GM21723 (cell line): Measurements from ENCODE around the gene SCRN3.
"Not testable (repeated sequence)": the region's sequence is repeated elsewhere in the genome, so short reads cannot be mapped to it uniquely, and the experiment has no call there.

ENCODE experiments used
- ATAC-seq: cut with Tn5 transposase; IDR thresholded peaks from one replicate; pipeline ENCODE4 v1.9.1; 2021; ENCODE audit warnings: mild to moderate bottlenecking, moderate library complexity; ENCODE audit not compliant: unreplicated experiment

The SCRN3 gene

DNA sequence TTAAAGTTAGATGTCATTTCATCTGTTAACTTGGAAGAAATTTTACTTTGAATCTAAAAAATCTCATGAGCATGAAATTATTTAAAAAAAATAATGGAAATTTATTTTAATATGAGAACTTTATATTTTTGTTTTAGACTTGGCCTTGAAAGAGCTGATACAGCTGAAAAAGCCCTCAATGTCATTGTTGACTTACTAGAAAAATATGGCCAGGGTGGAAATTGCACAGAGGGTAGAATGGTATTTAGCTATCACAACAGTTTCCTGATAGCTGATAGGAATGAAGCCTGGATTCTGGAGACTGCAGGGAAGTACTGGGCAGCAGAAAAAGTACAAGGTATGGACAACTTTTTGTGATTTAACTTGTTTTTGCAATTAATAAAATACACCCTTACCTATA lies 5.3 kb downstream of the SCRN3 start:
- ATAC-seq = no peak

GRCh38 chr2:174403628-174404027 lies 8.1 kb downstream of the SCRN3 start:
- ATAC-seq = no peak

GRCh38 chr2:174410039-174410438 lies 14.5 kb downstream of the SCRN3 start:
- ATAC-seq = not testable (repeated sequence)

DNA sequence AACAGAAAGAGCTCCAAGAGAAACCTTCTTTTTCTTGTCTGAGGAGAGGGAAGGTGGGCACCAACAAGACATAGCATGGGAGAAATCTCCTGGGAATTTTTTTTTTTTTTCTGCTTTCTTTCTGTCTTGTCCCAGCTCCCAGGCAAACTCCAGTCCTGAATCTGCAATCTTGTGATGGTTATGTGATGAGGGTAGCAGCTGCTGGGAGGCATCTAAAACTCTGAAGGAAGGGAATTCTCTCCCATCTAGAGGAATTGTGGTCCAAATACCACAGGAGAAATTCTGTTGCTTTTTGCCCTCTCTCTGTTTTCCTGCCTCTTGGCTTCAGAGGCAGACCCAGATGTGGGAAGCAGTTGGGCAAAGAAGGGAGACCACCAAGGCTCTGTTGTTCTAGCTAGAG lies 16.7 kb downstream of the SCRN3 start:
- no peak for ATAC-seq

- ATAC-seq = no peak
These were observed 32.7 kb downstream of the SCRN3 start for GRCh38 chr2:174428214-174428613.

DNA sequence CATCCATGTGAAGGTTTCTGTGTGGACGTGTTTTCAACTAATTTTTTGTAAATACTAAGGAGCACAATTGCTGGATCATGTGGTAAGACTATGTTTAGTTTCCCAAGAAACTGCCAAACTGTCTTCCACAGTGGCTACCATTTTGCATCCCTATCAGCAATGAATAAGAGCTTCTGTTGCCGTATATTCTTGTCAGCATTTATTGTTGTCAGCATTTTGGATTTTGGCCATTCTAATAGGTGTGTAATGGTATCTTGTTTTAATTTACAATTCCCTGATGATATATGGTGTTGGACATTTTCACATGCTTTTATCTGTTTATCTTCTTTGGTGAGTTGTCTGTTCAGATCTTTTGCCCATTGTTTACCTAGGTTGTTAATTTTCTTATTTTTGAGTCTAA lies 34.5 kb downstream of the SCRN3 start:
- no peak for ATAC-seq

DNA sequence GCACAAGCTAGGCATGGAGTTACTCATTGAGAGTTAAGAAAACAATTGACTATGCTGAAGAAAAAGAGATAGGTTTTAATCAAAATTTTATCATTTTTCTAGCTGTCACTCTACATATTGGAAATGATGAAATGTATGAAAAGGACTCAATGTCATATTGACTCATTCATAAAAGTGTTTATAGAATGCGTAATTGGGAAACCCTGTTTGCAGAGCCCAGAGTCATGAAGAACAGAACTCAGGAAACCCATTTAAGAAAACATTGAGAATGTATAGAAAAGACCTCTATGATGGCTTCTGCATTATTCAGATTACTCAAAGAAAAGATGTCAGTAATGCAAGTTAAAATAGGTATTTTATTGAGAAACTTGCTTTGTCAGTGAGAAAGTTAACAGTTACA lies 36.4 kb downstream of the SCRN3 start:
- no peak for ATAC-seq

- no peak for ATAC-seq
These were observed 40.8 kb downstream of the SCRN3 start for GRCh38 chr2:174436351-174436750.

DNA sequence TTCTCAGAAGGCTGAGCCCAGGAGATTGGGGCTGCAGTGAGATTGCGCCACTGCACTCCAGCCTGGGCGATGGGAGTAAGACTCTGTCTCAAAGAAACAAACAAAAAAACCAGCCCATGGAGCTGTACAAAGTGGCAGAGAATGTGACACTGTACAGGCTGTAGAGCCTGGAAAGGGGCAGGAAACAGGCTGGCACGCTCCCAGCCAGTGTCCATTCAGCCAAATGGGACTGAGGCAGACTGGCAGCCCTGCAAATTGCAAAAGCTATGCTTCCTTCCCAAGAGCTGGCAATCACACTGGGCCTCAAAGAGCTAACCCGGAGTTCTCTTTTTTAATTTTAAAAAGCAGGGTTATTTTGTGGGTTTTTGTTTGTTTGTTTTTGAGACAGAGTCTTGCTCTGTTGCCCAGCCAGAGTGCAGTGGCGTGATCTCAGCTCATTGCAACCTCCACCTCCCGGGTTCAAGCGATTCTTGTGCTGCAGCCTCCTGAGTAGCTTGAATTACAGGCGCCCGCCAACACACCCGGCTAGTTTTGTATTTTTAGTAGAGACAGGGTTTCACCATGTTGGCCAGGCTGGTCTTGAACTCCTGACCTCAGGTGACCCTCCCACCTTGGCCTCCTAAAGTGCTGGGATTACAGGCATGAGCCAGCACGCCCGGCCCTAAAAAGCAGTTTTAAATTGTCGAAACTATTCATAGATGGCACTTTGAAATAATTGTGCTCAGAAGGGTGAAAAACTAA lies 42.8 kb downstream of the SCRN3 start:
- ATAC-seq = no peak

DNA sequence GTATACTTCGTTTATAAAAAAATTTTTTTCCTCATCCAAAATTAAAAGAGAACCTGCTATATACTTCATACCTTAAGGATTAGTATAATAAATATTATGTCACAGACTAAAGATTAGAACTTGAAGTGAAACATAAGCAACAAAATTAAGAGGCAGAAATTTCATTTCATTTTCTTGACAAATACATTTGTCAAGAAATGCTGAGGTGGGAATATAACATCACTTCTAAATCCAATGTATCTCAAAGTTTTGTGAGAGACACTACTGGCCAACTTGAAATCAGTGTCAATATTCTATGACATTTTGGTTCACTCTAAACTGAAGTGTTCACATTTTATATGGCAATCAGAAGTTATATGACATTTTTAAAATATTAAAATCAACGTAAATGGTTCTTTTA lies 43.8 kb downstream of the SCRN3 start:
- ATAC-seq = no peak

DNA sequence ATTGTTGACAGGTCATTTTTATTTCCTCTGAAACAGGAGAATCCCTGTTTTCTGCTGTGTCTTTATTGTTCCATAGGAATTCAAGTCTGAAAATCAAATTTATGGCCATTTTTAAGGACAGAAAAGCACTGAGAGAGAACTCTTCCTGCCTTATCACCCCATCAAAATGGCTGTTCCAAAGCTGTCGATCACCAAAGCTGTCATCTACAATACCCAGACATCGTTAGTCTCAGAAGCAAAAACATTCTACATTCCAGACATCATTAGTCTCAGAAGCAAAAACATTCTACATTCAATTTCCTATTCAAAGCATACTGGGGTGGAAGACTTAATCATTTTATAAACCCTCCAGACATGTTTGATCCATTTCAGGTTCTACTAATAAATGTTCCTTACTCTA lies 44.4 kb downstream of the SCRN3 start:
- no peak for ATAC-seq

GRCh38 chr2:174442546-174443510 lies 47.3 kb downstream of the SCRN3 start:
- no peak for ATAC-seq

DNA sequence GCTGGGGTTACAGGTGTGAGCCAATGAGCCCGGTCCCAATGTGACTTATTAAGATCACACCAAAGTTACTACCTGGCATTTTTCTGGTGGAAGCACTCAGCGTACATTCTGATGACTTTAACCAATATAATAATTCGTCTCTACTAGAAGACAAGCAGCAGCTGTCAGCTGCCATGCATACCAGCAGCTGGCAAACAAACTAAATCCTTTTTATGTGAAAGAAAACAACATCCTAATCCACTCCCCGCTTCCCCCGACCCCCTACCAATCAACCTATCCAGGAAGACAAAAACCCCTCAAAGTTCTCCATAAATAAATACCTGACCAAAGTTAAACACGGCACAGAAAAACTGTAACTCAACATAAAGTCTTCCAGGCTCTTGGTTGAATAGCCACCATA lies 49.2 kb downstream of the SCRN3 start:
- no peak for ATAC-seq

- ATAC-seq = no peak
These were observed 49.7 kb downstream of the SCRN3 start for GRCh38 chr2:174445248-174445647.

GRCh38 chr2:174446531-174446930 lies 51.0 kb downstream of the SCRN3 start:
- ATAC-seq = no peak

- ATAC-seq = no peak
These were observed 53.5 kb downstream of the SCRN3 start for GRCh38 chr2:174449033-174449432.

DNA sequence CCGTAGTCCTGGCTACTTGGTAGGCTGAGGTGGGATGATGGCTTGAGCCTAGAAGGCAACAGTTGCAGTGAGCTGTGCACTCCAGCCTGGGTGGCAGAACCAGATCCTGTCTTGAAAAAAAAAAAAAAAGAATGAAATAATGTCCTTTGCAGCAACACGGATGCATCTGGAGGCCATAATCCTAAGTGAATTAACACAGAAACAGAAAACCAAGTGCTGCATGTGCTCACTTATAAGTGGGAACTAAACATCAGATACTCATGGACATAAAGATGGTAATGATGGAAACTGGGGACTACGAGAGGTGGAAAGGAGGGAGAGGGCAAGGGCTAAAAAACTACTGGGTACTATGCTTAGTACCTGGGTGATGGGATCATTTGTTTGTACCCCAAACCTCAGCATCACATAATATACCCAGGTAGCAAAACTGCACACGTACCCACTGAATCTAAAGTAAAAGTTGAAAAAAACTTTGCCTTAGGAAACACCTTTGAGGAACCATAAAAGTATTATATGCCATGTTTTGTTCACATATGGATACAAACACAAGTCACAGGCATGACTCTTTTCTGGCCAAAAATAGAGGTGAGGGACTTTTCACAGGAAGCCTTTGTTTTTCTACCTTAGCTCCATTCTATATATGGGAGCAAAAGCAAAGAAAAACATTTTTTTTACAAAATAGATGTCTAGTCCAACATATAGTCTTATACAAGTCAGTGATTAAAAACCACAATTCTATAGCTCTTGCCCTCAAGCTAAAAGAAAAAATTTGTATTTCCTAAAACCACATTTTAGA lies 54.7 kb downstream of the SCRN3 start:
- no peak for ATAC-seq

DNA sequence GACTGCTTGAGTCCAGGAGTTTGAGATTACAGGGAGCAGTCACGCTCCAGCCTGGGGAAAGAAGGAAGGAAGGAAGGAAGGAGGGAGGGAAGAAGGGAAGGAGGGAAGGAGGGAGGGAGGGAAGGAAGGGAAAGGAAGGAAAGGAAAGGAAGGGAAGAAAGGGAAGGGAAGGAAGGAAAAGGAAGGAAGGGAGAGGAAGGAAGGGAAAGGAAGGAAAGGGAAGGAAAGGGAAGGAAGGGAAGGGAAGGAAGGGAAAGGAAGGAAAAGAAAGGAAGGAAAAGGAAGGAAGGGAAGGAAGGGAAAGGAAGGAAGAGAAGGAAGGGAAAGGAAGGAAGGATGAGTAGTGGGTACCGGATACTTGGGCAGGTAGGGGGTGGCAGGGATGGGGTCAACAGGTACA lies 59.0 kb downstream of the SCRN3 start:
- ATAC-seq = no peak

- no peak for ATAC-seq
These were observed 65.7 kb downstream of the SCRN3 start for GRCh38 chr2:174461221-174461620.

DNA sequence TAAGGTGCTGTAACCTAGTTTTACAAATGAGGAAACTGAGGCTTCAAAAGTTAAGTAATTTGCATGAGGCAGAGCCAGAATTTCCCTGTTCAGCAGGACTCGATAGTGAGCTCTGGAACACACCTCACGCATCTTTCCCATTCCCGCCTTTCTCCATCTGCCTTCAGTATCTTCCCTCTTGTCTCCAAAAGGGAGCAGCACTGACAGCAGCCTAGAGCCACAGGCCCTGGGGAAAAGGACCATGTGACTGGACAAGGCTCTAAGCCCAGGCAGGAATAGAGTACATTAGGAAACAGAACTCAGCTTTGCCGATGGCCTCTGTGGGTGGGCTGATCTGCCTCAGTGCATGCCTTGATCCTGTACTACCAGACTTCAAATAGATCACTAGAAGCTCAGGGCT lies 69.8 kb downstream of the SCRN3 start:
- ATAC-seq = no peak

DNA sequence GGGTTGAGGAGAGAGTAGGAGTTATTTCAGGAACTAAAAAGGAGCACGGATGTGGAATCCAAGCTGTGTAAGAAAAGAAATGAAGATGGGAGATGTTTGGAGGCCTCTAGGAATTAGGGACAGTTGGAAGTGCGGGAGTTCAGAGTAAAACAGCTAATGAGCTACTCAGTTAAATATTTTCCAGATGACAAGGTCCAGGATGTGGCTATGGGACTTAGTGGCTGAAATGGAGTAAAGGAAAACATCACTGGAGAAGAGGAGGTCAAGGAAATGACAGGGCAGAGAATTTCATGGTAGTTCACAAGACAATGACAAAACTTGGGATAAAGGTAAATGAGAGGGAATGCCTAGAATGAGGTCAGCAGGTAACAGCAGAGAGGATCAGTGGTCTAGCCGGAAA lies 78.3 kb downstream of the SCRN3 start:
- no peak for ATAC-seq
